ENCODE data around the gene SUCO.

Gene SUCO

DNA sequence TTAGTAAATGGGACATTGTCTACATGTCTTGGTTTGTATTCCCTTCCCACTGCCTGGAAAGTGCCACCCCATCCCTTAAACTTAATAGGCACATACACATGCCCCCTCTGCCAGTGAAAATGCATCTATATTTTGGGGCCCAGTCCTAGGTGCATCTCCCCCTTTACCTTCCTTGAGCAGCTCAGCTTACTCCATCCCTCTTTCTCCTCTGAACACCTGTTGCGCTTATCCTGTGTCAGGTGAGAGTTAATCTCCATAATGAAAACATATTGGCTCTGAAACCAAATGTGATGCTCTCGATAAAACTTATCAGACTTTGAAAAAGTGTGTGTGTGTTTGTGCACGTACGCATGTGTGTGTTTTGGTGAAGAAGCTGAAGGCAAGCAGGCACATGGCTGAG lies 15.4 kb upstream of the SUCO start:
- DNase-seq: no peak

DNA sequence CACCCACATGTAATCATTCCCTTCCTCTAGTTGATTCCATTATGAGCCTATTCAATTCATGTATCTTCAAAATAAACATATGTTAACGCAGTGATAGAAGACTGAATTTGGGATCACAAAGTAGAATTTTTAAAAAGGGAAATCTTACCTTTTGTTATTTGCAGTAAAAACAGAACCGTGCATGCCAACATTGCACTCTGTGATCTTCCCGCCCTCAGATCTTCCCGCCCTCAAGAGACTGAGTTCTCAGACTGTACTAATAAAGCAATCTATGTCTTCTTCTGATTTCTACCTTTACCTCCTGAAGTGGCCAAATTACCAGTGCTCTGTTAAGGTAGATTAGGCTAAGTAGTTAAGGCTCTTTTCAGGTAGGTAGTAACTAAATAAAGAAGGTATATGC lies 3.6 kb upstream of the SUCO start:
- no peak for DNase-seq

- no peak for DNase-seq
These were observed 3.0 kb upstream of the SUCO start for GRCh38 chr1:172530000-172530399.

DNA sequence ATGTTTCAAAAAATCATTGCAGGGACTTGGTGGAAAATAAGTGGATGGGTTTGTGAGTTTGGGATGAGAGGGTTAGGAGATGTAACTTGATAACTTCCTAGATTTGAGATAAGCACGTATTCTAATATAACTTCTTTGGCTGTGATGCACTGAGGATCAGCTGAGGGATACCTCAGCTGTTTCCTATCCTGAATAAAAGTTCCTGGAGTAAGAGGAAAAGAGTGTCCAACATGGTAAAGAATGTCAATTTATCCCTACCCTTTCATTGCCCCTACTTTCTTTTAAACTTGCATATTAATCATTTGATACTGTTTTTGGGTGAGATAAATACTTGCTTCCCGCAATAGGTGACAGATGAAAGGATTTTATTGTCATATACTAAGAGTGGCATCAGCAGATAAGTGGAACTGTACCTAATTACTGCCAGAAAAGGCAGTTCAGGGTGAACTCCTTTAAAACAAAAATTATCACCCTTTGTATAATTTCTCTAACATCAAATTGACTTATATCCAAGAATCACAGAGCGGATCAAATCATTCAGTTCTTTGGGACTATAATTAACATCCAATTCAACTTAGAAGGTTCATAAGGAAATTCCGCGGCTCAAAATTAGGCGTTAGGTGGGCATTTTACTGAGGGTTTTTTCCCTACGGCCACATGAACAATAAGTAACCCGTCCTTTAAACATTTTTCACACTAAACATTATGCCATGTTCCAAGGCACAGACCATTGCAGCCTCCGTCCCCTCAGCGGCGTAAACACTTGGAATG lies 1.4 kb upstream of the SUCO start:
- DNase-seq: no peak

DNA sequence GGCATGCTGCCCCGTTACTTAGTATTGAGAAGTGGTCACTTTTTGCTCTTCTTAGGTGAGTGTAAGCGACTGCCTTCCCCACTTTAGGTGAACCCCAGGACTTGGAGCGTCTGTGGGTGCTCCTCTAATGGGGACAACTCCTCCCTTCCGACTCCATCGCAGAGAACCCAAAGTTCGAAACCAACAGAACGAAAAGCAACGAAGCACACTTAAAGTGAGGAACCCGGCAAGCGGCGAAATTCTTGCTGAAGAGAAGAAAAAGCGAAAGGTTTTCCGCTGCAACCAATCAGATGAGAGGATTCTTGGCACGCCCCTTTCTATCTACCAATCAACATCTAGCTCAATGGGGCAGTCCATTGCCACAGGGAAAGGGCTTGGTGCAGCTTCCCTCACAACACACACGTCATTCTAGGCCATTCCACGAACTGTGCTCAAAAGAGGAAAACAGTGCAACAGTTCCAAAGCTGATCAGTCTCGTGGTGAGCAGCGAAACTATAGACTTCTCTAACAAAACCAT lies 709 bp upstream of the SUCO start:
- peak; percentile 96 for DNase-seq

GRCh38 chr1:172533513-172534151 lies 682 bp downstream of the SUCO start:
- peak; percentile 47 for DNase-seq

DNA sequence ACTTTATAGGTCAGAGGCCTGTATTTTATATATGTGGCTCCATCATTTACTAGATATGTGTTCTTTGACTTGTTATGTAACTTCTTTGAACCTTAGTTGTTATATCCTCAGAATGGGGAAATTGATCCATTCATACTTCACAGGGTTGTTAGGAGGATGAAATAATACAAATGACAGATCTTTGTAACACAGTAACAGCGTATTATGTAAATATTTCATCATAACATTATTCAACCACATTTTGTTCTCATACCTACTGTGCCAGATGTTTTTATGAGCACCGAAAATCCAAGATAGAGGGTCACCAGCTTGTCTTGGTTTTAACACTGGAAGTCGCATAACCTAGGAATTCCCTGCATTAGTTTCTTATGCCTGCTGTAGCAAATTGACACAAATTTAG lies 3.3 kb downstream of the SUCO start:
- no peak for DNase-seq

- no peak for DNase-seq
These were observed 4.4 kb downstream of the SUCO start for GRCh38 chr1:172537366-172537765.

DNA sequence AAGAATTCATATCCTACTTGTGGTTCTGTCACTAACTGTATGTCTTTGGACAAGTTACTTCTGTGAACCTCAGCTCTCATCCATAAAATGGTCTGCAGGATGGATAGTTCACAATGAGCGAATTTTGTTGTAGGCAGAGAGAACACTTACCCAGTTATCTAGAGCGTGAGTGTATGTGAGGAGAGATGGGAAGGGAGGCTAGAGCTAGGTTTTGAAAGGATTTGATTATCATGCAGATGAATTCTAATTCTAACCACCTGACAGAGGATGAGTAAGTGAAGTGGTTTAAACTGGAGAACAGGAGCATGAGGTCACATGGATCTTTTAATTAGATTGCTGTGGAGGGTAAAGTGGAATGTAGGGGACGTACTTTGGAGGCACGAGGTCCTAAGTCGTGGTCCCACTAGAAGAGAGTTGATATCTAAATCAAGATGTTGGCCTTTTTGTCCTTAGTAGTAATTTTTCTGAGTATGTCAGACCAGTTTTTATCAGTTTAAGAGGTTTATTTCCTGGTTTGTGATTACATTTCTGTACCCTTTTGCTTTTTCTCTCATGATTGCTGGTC lies 5.0 kb downstream of the SUCO start:
- DNase-seq: no peak

- no peak for DNase-seq
These were observed 7.7 kb downstream of the SUCO start for GRCh38 chr1:172540635-172541034.

- no peak for DNase-seq
These were observed 11.6 kb downstream of the SUCO start for GRCh38 chr1:172544481-172545104.

DNA sequence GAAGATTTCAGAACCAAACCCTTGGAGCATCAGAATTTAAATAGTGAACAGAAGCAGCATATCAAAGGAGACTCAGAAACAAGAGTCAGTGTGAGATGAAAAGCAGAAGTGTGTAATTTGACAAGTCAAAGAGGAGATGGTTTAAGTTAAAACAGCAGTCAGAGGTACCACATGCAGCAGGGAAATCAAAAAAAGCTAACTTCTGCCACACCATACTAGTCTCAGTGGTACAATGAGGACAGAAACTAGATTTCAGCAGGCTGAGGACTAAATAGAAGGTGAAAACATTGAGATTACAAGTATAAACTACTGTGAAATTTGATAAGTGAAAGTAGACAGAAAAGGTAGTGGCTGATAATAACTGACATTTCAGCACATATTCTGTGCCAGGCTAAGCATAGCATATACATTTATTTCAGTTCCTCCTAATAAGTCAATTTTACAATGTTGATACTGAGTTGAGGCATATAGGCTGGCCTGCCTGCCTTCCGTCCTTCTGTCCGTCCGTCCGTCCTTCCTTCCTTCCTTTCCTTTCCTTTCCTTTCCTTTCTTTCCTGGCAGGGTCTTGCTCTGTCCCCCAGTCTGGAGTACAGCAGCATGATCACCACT lies 12.6 kb downstream of the SUCO start:
- DNase-seq: no peak

- DNase-seq: no peak
These were observed 14.1 kb downstream of the SUCO start for GRCh38 chr1:172547071-172547470.

GRCh38 chr1:172549621-172550280 lies 16.8 kb downstream of the SUCO start:
- DNase-seq: no peak

GRCh38 chr1:172551279-172551678 lies 18.3 kb downstream of the SUCO start:
- no peak for DNase-seq

DNA sequence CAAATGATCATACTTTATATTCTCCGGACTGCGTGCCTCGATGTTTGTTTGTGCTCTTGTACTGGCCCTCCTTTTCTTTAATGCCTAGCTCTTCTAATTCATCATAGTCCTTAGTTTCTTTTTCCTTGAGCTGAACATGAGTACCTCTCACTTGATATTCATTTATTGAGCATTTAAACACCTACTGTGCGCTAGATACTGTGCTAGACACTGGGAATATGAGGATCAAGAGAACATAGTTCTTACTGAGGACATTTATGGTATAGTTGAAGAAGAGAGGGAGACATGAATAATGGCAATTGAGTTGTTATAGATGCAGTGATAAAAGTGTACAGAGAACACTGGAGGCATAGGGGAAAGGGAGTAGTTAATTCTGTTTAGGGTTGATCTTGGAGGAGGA lies 22.0 kb downstream of the SUCO start:
- no peak for DNase-seq

- no peak for DNase-seq
These were observed 23.5 kb downstream of the SUCO start for GRCh38 chr1:172556461-172556860.

- DNase-seq: no peak
These were observed 24.3 kb downstream of the SUCO start for GRCh38 chr1:172557270-172557669.

- no peak for DNase-seq
These were observed 26.7 kb downstream of the SUCO start for GRCh38 chr1:172559572-172560210.

- DNase-seq: no peak
These were observed 28.3 kb downstream of the SUCO start for GRCh38 chr1:172561252-172561651.

- no peak for DNase-seq
These were observed 33.4 kb downstream of the SUCO start for GRCh38 chr1:172566196-172566997.
